Activated CD4-positive, alpha-beta memory T cell treated with anti-CD3 and anti-CD28 coated beads for 36 hours (primary cell): ENCODE results near the gene ANKRD45. TPM values are rescaled to one million over a fixed set of nuclear protein-coding genes. Genes with fewer than 3 reads are reported as not detected.
"Not testable (repeated sequence)": the region's sequence is repeated elsewhere in the genome, so short reads cannot be mapped to it uniquely, and the experiment has no call there.

ENCODE experiments used
- CTCF ChIA-PET: fragments of 350-600 bp; sonication (Branson Sonifier 250); formaldehyde crosslinking; loops from one replicate; lab custom pipeline; 2021; ENCODE audit warnings: antibody characterized with exemption, inconsistent platforms; lab: Charles Lee
- POLR2A ChIA-PET: fragments of 350-600 bp; sonication (Branson Sonifier 250); formaldehyde crosslinking; loops from one replicate; lab custom pipeline; 2021; ENCODE audit warnings: antibody characterized with exemption; lab: Charles Lee
- DNase-seq: peaks from one replicate; pipeline ENCODE4 v3.0.0-alpha.2; 2020
- H3K27ac Mint-ChIP-seq: one replicate; pipeline ENCODE4 v1.8.0; 2021; ENCODE audit warnings: mixed read lengths
- H3K27me3 Mint-ChIP-seq: one replicate; pipeline ENCODE4 v1.8.0; 2021; ENCODE audit warnings: mixed read lengths
- H3K36me3 Mint-ChIP-seq: one replicate; pipeline ENCODE4 v1.8.0; 2021; ENCODE audit warnings: mixed read lengths
- H3K4me1 Mint-ChIP-seq: one replicate; pipeline ENCODE4 v1.8.0; 2021; ENCODE audit warnings: low read depth, mixed read lengths
- H3K4me3 Mint-ChIP-seq: one replicate; pipeline ENCODE4 v1.8.0; 2021; ENCODE audit warnings: mild to moderate bottlenecking, mixed read lengths
- H3K9me3 Mint-ChIP-seq: one replicate; pipeline ENCODE4 v1.8.0; 2021; ENCODE audit warnings: mixed read lengths
- intact Hi-C: fragments of 100-400 bp; cut with micrococcal nuclease; formaldehyde crosslinking; loops from one replicate; pipeline ENCODE4 v1.15.1; 2023
- total RNA-seq, 2 experiments: library from RNA; stranded (reverse); gene quantifications; one replicate each; pipeline ENCODE4 v1.2.3, GENCODE V29; 2021

The ANKRD45 gene
- total RNA-seq, 2 experiments from 2014 or later, result not detected

DNA sequence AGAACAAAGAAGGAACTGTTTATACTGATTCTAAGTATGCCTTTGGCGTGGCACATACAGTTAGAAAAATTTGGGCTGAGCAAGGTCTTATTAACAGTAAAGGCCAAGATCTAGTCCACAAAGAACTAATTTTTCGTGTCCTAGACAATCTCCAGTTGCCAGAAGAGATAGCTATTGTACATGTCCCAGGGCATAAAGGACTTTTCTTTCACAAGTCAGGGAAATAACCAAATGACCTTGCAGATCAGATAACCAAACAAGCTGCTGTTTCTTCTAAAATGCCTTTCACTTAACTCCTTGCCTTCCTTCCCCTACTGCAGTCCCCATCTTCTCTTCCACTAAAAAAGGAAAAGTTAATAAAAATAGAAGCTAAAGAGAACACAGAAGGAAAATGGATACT lies 30.5 kb downstream of the ANKRD45 start:
- intact Hi-C loops, result no loop called here
- no peaks in the 10 kb centered on the region for H3K4me1 Mint-ChIP-seq
- H3K4me3 Mint-ChIP-seq, result no peak overlapping the region
- no peaks in the 10 kb centered on the region for H3K27me3 Mint-ChIP-seq
- DNase-seq, result no peak
- ChIA-PET POLR2A (no interaction called here), CTCF (no interaction called here)
- H3K9me3 Mint-ChIP-seq, result peaks cover 9% of the 10 kb centered on the region
- no peak overlapping the region for H3K27ac Mint-ChIP-seq
- no peaks in the 10 kb centered on the region for H3K36me3 Mint-ChIP-seq

DNA sequence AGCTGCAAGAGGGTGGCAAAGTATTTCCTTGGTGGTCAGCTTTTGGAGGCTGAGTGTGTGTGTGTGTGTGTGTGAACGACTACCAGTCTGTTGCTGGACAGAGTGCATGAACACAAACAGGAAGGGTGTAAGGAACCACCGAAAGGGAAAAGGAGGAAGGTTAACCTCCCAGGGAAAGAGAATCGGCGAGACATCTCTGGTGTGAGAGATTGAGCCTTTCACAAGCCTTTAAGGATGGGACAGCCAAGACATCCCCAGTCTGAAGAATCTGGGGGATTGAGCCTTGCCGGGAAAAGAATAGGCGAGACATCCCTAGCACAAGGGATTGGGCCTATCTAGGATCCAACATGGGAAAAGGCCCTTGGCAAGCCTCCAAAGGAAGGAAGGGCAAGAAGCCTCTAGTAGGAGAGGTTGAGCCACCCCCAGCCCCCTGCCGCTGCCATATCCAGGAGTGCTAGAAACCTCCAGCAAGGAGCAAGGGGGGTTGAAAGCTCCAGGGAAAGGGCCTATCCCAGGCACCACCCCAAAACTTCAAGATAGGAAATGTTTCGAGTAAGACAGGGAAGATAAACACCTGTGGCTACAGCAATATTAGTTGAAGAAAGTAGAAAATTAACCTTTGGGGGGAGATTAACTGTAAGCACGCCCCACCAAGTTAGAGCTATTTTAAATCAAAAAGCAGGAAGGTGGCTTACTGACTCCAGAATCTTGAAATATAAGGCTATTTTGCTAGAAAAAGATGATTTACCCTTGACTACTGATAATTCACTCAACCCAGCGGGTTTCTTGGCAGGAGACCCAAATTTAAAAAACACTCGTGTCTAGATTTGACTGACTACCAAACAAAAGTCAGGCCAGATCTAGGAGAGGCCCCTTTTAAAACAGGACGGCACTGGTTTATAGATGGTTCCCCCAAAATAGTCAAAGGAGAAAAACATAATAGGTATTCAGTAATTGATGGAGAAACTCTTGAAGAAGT lies 31.3 kb downstream of the ANKRD45 start:
- DNase-seq, result no peak
- no peak overlapping the region for H3K27ac Mint-ChIP-seq
- no peak overlapping the region for H3K4me3 Mint-ChIP-seq
- H3K9me3 Mint-ChIP-seq, result peaks cover 9% of the 10 kb centered on the region
- ChIA-PET POLR2A (no interaction called here), CTCF (no interaction called here)
- H3K4me1 Mint-ChIP-seq, result no peaks in the 10 kb centered on the region
- H3K27me3 Mint-ChIP-seq, result no peaks in the 10 kb centered on the region
- no peaks in the 10 kb centered on the region for H3K36me3 Mint-ChIP-seq
- intact Hi-C loops, result no loop called here

DNA sequence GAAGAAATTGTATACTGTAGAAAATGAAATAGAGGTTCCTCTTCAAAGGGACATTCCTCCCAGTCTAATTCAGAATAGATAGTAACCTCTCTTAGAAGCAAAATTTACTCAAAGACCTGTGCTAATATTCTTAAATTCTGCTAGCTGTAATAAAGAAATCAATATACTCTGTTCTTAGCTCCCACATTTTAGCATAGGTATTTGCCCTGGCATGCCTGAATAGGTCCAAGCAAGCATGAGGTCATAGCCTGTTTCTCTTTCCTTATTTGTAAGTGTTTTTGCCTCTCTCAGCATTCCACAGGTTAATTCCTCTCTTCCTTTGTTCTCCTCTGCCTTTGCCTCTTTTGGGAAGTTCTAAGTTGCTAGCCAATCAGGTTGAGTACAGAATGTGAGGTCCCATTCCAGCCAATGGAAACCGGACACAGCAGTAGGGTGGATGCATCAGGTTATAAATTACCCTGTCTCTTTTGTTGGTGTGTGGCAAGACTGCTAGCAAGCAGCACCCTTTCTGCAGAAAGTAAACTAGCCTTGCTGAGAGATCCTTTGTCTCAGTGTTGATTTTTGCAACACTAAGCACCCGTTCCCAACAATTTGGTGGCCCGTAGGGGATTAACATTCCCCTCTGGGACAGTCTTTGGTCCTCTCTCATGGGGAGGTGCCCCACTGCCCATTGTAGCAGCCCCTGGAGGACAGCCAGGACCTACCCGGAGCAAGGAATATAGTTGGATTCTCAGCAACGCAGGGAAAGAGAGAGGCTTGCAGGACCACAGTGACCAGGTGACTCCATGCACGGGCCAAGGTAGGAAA lies 32.2 kb downstream of the ANKRD45 start:
- intact Hi-C loops, H3K27me3 Mint-ChIP-seq, POLR2A ChIA-PET, H3K36me3 Mint-ChIP-seq, H3K9me3 Mint-ChIP-seq, H3K4me1 Mint-ChIP-seq, CTCF ChIA-PET, DNase-seq, H3K27ac Mint-ChIP-seq, H3K4me3 Mint-ChIP-seq: not testable (repeated sequence)

DNA sequence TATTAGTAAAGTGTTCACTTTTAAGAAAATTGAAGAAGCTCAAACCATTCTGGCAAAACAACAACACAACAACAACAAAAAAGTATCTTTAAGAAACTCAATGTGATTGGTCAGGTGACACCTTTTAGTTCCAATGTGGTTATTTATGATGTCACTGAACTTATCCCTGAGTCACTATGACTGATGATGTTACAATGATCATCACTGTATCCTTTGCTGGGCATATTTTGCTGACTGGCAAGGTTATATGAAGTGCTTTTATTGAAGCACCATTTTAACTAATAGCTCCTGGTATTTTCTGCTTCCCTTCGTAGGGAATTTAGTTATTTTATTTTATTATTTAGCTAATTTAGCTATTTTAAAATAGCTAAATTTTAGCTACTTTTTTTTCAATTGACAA lies 34.5 kb downstream of the ANKRD45 start, which contains the start of gene TEX50:
Gene TEX50, plus strand, starts transcription at position 223 of the 400 bp plus-strand sequence. CDS start 184 bp downstream, outside the sequence.
- ChIA-PET POLR2A (no interaction called here), CTCF (no interaction called here)
- Mint-ChIP-seq H3K27ac (no peak within 1 kb of the TSS), H3K4me3 (no peak within 1 kb of the TSS), H3K36me3 (no peaks in the 10 kb centered on the region), H3K9me3 (peaks cover 9% of the 10 kb centered on the region), H3K4me1 (no peaks in the 10 kb centered on the region), H3K27me3 (no peaks in the 10 kb centered on the region)
- intact Hi-C loops, result no loop called here
- DNase-seq, result no peak

DNA sequence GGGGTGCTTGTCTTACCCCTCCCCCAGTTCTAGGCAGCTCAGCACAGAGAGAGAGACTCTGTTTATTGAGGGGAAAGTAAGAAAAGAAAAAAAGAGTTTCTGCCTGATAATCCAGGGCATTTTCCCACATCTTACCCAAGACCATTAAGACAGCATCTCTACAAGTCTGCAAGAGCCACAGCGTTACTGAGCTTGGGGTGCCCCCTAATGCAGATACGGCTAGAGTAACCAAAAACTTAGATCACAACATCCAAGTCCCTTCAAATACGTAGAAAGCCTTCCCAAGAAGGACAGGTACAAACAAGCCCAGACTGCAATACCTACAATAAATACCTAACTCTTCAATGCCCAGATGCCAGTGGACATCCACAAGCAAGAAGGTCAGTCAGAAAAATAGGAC lies 40.8 kb downstream of the ANKRD45 start:
- ChIA-PET CTCF (no interaction called here), POLR2A (no interaction called here)
- intact Hi-C loops, result loop anchor here (1.0 kb wide), 1 partner anchor 198 kb away; no protein-coding TSS in a partner anchor
- Mint-ChIP-seq H3K4me3 (no peak overlapping the region), H3K4me1 (no peaks in the 10 kb centered on the region), H3K27me3 (no peaks in the 10 kb centered on the region), H3K36me3 (no peaks in the 10 kb centered on the region), H3K27ac (no peak overlapping the region), H3K9me3 (no peaks in the 10 kb centered on the region)
- DNase-seq, result no peak

DNA sequence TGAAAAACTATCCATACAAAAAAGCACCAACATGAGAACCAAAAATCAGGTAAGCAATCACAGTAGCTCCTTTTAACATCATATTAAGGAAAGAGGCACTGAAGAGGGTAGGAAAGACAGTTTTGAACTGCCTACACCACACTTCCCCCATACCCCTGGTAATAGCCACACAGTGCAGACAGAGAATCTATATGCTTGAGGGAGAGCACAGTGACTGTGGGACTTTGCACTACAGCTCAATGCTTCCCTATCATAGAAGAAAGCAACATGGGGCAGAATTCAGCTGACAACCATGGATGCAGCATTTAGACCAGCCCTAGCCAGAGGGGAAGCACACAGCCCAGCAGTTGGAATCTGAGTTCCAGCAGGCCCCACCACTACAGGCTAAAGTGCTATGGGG lies 42.4 kb downstream of the ANKRD45 start:
- Mint-ChIP-seq H3K9me3 (peaks cover 5% of the 10 kb centered on the region), H3K4me3 (no peak overlapping the region), H3K27ac (no peak overlapping the region), H3K27me3 (no peaks in the 10 kb centered on the region), H3K4me1 (no peaks in the 10 kb centered on the region), H3K36me3 (no peaks in the 10 kb centered on the region)
- no peak for DNase-seq
- POLR2A ChIA-PET, result no interaction called here
- intact Hi-C loops, result no loop called here
- CTCF ChIA-PET, result no interaction called here

DNA sequence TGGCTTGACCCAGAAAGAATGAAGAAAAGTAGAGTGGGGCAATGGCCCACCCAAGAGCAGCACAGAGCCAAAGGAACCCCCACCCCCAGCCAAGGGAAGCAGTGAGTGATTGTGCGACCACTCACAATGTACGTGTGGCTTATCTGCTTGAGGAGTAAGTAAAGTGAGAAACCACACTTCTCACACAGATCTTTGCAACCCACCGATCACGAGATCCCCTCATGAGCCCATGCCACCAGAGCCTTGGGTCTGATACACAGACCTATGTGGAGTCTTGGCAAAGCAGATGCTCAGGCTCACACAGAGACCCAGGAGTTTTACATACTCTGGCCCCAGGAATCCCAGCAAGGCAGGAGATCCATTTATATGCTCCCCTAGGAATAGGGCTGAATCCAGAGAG lies 52.8 kb downstream of the ANKRD45 start:
- Mint-ChIP-seq H3K27me3 (peaks cover 14% of the 10 kb centered on the region), H3K27ac (no peak overlapping the region), H3K4me1 (no peaks in the 10 kb centered on the region), H3K36me3 (peaks cover 19% of the 10 kb centered on the region), H3K4me3 (no peak overlapping the region), H3K9me3 (peaks cover 27% of the 10 kb centered on the region)
- ChIA-PET POLR2A (no interaction called here), CTCF (no interaction called here)
- intact Hi-C loops, result no loop called here
- no peak for DNase-seq

DNA sequence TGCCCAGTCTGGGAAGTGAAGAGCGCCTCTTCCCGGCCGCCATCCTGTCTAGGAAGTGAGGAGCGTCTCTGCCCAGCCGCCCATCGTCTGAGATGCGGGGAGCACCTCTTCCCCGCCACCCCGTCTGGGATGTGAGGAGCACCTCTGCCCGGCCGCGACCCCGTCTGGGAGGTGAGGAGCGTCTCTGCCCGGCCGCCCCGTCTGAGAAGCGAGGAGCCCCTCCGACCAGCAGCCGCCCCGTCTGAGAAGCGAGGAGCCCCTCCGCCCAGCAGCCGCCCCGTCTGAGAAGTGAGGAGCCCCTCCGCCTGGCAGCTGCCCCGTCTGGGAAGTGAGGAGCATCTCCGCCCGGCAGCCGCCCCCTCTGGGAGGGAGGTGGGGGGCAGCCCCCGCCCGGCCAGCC lies 56.6 kb downstream of the ANKRD45 start:
- H3K27me3 Mint-ChIP-seq, H3K4me1 Mint-ChIP-seq, H3K27ac Mint-ChIP-seq, H3K4me3 Mint-ChIP-seq, POLR2A ChIA-PET, intact Hi-C loops, H3K36me3 Mint-ChIP-seq, CTCF ChIA-PET, DNase-seq, H3K9me3 Mint-ChIP-seq: not testable (repeated sequence)

DNA sequence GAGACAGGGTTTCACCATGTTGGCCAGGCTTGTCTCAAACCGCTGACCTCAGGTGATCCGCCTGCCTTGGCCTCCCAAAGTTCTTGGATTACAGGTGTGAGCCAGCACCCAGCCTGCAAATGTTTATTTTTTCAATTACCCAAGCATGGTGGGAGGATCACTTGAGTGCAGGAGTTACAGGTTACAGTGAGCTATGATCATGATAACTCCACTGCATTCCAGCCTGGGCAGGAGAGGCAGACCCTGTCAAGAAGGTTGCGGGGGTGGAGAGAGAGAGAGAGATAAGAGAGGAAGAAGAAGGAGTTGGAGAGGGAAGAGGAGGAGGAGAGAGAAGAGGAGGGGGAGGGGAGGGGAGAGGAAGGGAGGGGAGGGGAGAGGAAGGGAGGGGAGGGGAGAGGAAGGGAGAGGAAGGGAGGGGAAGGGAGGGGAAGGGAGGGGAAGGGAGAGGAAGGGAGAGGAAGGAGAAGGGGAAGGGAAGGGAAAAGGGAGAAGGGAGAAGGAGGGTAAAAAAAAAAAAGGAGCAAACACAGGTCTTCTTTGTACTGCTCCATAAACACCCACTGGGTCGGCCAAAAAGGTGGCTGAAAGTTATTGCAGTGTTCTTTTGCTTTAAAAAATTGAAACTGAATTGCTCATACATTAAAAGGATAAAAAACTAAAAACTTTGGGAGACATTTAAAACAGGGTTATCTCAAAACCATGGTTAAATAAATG lies 61.0 kb downstream of the ANKRD45 start:
- Mint-ChIP-seq H3K36me3 (no peaks in the 10 kb centered on the region), H3K27ac (no peak overlapping the region), H3K4me3 (no peak overlapping the region), H3K4me1 (no peaks in the 10 kb centered on the region), H3K9me3 (peaks cover 2% of the 10 kb centered on the region), H3K27me3 (no peaks in the 10 kb centered on the region)
- ChIA-PET POLR2A (no interaction called here), CTCF (no interaction called here)
- no peak for DNase-seq
- intact Hi-C loops, result no loop called here

DNA sequence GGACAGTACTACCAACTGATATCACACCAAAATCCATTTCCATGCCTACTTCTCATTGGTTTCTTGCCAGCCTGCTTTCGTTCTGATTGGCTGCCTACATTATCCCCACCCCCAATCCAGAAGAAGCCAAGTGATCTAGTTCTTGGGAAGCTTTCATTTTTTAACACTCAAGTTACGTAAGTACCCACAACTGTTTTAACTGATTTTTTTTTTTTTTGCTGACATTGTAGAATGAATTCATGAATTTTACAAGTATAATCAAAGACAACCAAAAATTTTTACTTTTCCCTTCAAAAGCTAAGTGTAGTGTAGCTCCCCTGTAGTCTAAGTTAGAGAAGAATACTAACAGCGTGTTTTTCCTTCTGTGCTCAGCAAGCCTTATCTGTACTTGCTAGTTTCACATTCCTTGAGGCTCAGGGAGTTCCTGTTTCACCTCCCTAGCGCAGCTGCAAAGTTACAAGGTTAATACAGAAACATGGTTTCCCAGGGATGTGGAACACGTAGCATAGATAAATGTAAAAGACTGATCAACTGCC lies 66.5 kb downstream of the ANKRD45 start, which contains the start of gene SLC9C2:
Gene SLC9C2, minus strand, starts transcription at position 17 of the 536 bp plus-strand sequence. CDS start 1,296 bp downstream, outside the sequence.
- CTCF ChIA-PET, result no interaction called here
- POLR2A ChIA-PET, result no interaction called here
- Mint-ChIP-seq H3K4me1 (peaks cover 5% of the 10 kb centered on the region), H3K9me3 (no peaks in the 10 kb centered on the region), H3K4me3 (no peak within 1 kb of the TSS), H3K27ac (no peak within 1 kb of the TSS), H3K36me3 (no peaks in the 10 kb centered on the region), H3K27me3 (peaks cover 2% of the 10 kb centered on the region)
- intact Hi-C loops, result no loop called here
- DNase-seq, result no peak

DNA sequence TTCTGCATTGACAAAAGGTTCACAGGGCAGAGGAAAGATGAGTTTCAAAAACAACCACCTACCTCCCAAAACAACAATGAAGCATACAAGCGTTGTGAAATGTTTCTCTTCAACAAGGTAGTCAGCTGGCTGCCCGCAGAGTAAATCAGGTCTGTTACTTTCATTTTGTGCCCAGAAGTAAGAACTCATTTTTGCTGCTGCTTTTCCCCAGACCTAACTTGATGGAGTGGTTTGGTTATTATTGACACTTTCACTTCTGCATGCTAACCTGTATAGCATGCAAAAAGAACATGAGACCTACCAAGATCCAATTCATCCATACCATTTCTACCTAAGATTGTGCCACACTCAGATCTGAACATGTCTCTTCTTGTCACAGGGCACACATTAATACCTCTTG lies 68.1 kb downstream of the ANKRD45 start:
- Mint-ChIP-seq H3K36me3 (no peaks in the 10 kb centered on the region), H3K27ac (no peak overlapping the region), H3K4me3 (no peak overlapping the region), H3K4me1 (peaks cover 5% of the 10 kb centered on the region), H3K27me3 (peaks cover 2% of the 10 kb centered on the region), H3K9me3 (no peaks in the 10 kb centered on the region)
- ChIA-PET POLR2A (no interaction called here), CTCF (no interaction called here)
- intact Hi-C loops, result no loop called here
- DNase-seq, result no peak
